ENCODE results near the gene WFDC9.
"Not testable (repeated sequence)": the region's sequence is repeated elsewhere in the genome, so short reads cannot be mapped to it uniquely, and the experiment has no call there.

Gene WFDC9

DNA sequence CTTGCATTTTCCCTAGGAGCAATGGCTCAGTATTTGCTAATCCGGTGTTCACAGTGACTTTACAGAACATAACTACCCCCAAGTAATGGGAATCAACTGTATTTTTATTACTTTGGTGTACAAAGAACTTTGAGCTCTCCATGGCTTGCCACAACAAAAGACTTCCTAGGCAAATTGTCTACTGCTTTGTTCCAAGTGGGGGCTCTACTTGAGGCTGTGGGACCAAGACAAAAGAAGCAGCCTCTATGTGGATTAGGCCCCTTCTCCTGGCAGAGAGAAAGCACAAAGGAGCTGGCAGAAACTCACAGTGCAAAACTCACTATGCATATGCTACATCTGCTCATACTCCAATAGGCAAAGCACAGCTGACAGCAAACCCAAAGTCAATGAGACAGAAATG, 52.9 kb downstream of the WFDC9 start:
- no peak overlapping the region for H3K27ac Mint-ChIP-seq
- H3K9me3 Mint-ChIP-seq, result no peaks in the 10 kb centered on the region
- no peak overlapping the region for H3K4me3 Mint-ChIP-seq
- H3K27me3 Mint-ChIP-seq, result peaks cover 41% of the 10 kb centered on the region
- H3K36me3 Mint-ChIP-seq (ENCODE audit: low read depth), result no peaks in the 10 kb centered on the region
- H3K4me1 Mint-ChIP-seq (ENCODE audit: low read depth), result no peaks in the 10 kb centered on the region
- DNase-seq, result no peak

DNA sequence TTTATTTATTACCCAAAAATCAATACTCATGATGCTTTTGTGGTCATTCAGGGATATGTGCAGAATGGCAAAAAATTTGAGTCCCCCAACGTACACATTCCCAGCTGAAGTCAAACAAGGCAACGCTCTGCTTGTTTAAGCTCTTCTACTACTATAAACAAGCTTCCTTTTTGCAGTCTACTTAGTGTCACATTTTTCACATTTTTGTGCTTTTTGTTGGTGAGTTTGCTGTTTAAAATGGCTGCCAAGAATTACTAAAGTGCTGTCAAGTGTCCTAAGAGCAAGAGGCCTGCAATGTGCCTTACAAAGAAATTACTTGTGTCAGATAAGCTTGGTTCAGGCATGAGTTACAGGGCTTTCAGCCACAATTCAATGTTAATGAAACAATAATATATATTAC, 54.1 kb downstream of the WFDC9 start:
- no peak overlapping the region for H3K4me3 Mint-ChIP-seq
- no peak for DNase-seq
- H3K27ac Mint-ChIP-seq, result no peak overlapping the region
- peaks cover 42% of the 10 kb centered on the region for H3K27me3 Mint-ChIP-seq
- H3K9me3 Mint-ChIP-seq, result no peaks in the 10 kb centered on the region
- H3K36me3 Mint-ChIP-seq (ENCODE audit: low read depth), result no peaks in the 10 kb centered on the region
- H3K4me1 Mint-ChIP-seq (ENCODE audit: low read depth), result no peaks in the 10 kb centered on the region

DNA sequence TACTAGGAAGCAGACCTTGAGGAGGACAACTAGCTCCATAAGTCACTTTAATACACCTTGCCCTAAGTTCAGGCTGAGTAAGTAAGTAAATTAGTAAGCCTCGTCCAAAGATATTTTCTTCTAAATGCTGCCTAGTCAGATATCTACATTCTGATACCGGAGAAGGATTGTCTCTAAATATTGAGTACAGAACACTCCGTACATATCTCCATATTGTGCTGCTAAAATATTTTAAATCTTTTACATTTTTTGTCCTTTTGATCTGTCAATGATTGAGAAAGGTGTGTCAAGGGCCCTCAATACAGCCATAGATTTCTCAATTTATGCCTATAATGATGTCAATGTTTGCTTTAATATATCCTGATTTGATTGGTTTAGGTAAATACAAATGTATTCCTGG, 55.2 kb downstream of the WFDC9 start:
- no peak overlapping the region for H3K27ac Mint-ChIP-seq
- H3K27me3 Mint-ChIP-seq, result peaks cover 37% of the 10 kb centered on the region

DNA sequence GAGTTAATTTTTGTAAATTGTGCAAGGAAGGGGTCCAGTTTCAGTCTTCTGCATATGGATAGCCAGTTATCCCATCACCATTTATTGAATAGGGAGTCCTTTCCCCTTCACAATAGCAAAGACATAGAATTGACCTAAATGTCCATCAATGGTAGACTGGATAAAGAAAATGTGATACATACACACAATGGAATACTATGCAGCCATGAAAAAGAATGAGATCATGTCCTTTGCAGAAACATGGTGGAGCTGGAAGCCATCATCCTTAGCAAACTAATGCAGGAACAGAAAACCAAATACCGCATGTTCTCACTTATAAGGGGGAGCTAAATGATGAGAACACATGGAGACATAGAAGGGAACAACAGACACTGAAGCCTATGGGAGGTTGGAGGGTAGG, 61.4 kb downstream of the WFDC9 start:
- H3K27ac Mint-ChIP-seq; H3K4me3 Mint-ChIP-seq; H3K36me3 Mint-ChIP-seq (ENCODE audit: low read depth); H3K4me1 Mint-ChIP-seq (ENCODE audit: low read depth); DNase-seq; H3K9me3 Mint-ChIP-seq: not testable (repeated sequence)
- H3K27me3 Mint-ChIP-seq, result peaks cover 16% of the 10 kb centered on the region

More for the DNA sequence above, 55.2 kb downstream of the WFDC9 start:
- Mint-ChIP-seq H3K4me1 (ENCODE audit: low read depth) (no peaks in the 10 kb centered on the region), H3K9me3 (no peaks in the 10 kb centered on the region), H3K4me3 (no peak overlapping the region), H3K36me3 (ENCODE audit: low read depth) (no peaks in the 10 kb centered on the region)
- DNase-seq, result no peak

DNA sequence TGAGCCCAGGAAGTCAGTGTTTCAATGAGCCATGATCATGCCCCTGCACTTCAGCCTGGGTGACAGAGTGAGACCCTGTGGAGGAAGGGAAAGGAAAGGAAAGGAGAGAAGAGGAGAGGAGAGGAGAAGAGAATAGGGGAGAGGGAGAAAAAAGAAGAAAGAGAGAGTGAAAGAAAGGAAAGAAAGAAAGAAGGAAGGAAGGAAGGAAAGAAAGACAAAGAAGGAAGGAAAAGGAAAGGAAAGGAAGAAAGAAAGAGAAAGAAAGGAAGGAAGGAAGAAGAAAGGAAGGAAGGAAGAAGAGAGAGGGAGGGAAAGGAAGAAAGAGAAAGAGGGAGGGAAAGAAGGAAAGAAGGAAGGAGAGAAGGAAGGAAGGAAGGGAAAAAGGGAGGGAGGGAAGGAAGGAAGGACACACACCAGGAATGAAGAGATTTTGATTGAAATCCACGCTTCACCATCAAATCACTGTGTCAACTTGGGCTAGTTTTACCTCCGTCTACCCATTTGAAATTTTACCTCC, 66.3 kb downstream of the WFDC9 start:
- Mint-ChIP-seq H3K4me3 (no peak overlapping the region), H3K9me3 (peaks cover 2% of the 10 kb centered on the region), H3K36me3 (ENCODE audit: low read depth) (no peaks in the 10 kb centered on the region), H3K4me1 (ENCODE audit: low read depth) (no peaks in the 10 kb centered on the region), H3K27me3 (peaks cover 29% of the 10 kb centered on the region), H3K27ac (no peak overlapping the region)
- DNase-seq, result no peak
